ENCODE results near the gene OBSL1.

The OBSL1 gene

GRCh38 chr2:219536967-219537366 is 34.4 kb downstream of the OBSL1 start:
- peak overlapping the region; percentile 83 for H3K27ac Mint-ChIP-seq
- no peaks in the 10 kb centered on the region for H3K9me3 Mint-ChIP-seq
- no peak overlapping the region for H3K4me3 Mint-ChIP-seq
- H3K36me3 Mint-ChIP-seq (ENCODE audit: low read depth): peaks cover 6% of the 10 kb centered on the region
- H3K27me3 Mint-ChIP-seq (ENCODE audit: low read depth, poor library complexity): peaks cover 11% of the 10 kb centered on the region
- DNase-seq: no peak
- peaks cover 40% of the 10 kb centered on the region for H3K4me1 Mint-ChIP-seq
- no peak for TF ChIP-seq CTCF (IDR thresholded peaks at IDR 0.05)

GRCh38 chr2:219536425-219536824 is 34.9 kb downstream of the OBSL1 start:
- TF ChIP-seq CTCF (IDR thresholded peaks at IDR 0.05): no peak
- Mint-ChIP-seq H3K4me1 (peaks cover 40% of the 10 kb centered on the region), H3K4me3 (no peak overlapping the region), H3K27ac (no peak overlapping the region), H3K27me3 (ENCODE audit: low read depth, poor library complexity) (peaks cover 10% of the 10 kb centered on the region), H3K36me3 (ENCODE audit: low read depth) (peaks cover 6% of the 10 kb centered on the region), H3K9me3 (no peaks in the 10 kb centered on the region)
- no peak for DNase-seq

- Mint-ChIP-seq H3K27me3 (ENCODE audit: low read depth, poor library complexity) (peaks cover 34% of the 10 kb centered on the region), H3K4me3 (no peak overlapping the region), H3K36me3 (ENCODE audit: low read depth) (no peaks in the 10 kb centered on the region), H3K4me1 (peaks cover 52% of the 10 kb centered on the region), H3K27ac (no peak overlapping the region), H3K9me3 (no peaks in the 10 kb centered on the region)
- no peak for TF ChIP-seq CTCF (IDR thresholded peaks at IDR 0.05)
- DNase-seq: no peak
These were observed 37.2 kb downstream of the OBSL1 start for GRCh38 chr2:219533930-219534661.

GRCh38 chr2:219532378-219532649 is 39.0 kb downstream of the OBSL1 start:
- H3K9me3 Mint-ChIP-seq: no peaks in the 10 kb centered on the region
- H3K4me1 Mint-ChIP-seq: peaks cover 45% of the 10 kb centered on the region
- DNase-seq: no peak
- no peak overlapping the region for H3K4me3 Mint-ChIP-seq
- no peaks in the 10 kb centered on the region for H3K36me3 Mint-ChIP-seq (ENCODE audit: low read depth)
- TF ChIP-seq CTCF (IDR thresholded peaks at IDR 0.05): no peak
- H3K27ac Mint-ChIP-seq: no peak overlapping the region
- H3K27me3 Mint-ChIP-seq (ENCODE audit: low read depth, poor library complexity): peaks cover 51% of the 10 kb centered on the region

- Mint-ChIP-seq H3K27ac (no peak overlapping the region), H3K4me3 (no peak overlapping the region), H3K9me3 (no peaks in the 10 kb centered on the region), H3K36me3 (ENCODE audit: low read depth) (no peaks in the 10 kb centered on the region), H3K4me1 (peaks cover 45% of the 10 kb centered on the region), H3K27me3 (ENCODE audit: low read depth, poor library complexity) (peaks cover 56% of the 10 kb centered on the region)
- no peak for DNase-seq
- no peak for TF ChIP-seq CTCF (IDR thresholded peaks at IDR 0.05)
These were observed 39.5 kb downstream of the OBSL1 start for GRCh38 chr2:219531639-219532377.

All from nephron progenitor cell (in vitro differentiated cells).